Mesendoderm (in vitro differentiated cells): ENCODE data around the gene COL9A2. TPM values are rescaled to one million over a fixed set of nuclear protein-coding genes. Genes with fewer than 3 reads are reported as not detected.

ENCODE experiments used
- DNase-seq: peaks from one replicate; pipeline ENCODE4 v3.0.0; 2013
- H2AK5ac ChIP-seq: 2 replicates; pipeline ENCODE4 v1.6.1; 2013; ENCODE audit warnings: low read length, inconsistent platforms
- H2BK120ac ChIP-seq: 2 replicates; pipeline ENCODE4 v1.6.1; 2013; ENCODE audit warnings: low read depth, mild to moderate bottlenecking, low read length, moderate library complexity, mixed read lengths
- H2BK15ac ChIP-seq: replicated peaks from 2 replicates; pipeline ENCODE4 v1.6.1; 2013; ENCODE audit warnings: low read depth, mild to moderate bottlenecking, moderate library complexity
- H2BK5ac ChIP-seq: 2 replicates; pipeline ENCODE4 v1.6.1; 2013; ENCODE audit warnings: low read length, inconsistent platforms
- H3K18ac ChIP-seq: 2 replicates; pipeline ENCODE4 v1.6.1; 2013; ENCODE audit warnings: mild to moderate bottlenecking, low read length, mixed read lengths
- H3K23ac ChIP-seq: one replicate; pipeline ENCODE4 v1.6.1; 2013; ENCODE audit warnings: low read length
- H3K27ac ChIP-seq: 2 replicates; pipeline ENCODE4 v1.5.1; 2013; ENCODE audit warnings: low read depth, mild to moderate bottlenecking, inconsistent platforms, low read length, moderate library complexity
- H3K27me3 ChIP-seq: 2 replicates; pipeline ENCODE4 v1.6.1; 2013; ENCODE audit warnings: low read length, control low read depth, mild to moderate bottlenecking, inconsistent platforms; ENCODE audit not compliant: insufficient read depth, poor library complexity
- H3K36me3 ChIP-seq: 2 replicates; pipeline ENCODE4 v1.6.1; 2013; ENCODE audit warnings: low read length, inconsistent platforms; ENCODE audit not compliant: control insufficient read depth, insufficient read depth
- H3K4ac ChIP-seq: one replicate; pipeline ENCODE4 v1.6.1; 2013; ENCODE audit warnings: low read depth, mild to moderate bottlenecking, low read length, moderate library complexity
- H3K4me1 ChIP-seq: 2 replicates; pipeline ENCODE4 v1.6.1; 2013; ENCODE audit warnings: low read depth, low read length, inconsistent platforms; ENCODE audit not compliant: control insufficient read depth
- H3K4me2 ChIP-seq: 2 replicates; pipeline ENCODE4 v1.6.1; 2013; ENCODE audit warnings: low read length
- H3K4me3 ChIP-seq: 2 replicates; pipeline ENCODE4 v1.5.1; 2013; ENCODE audit warnings: mild to moderate bottlenecking, low read length
- H3K56ac ChIP-seq: one replicate; pipeline ENCODE4 v1.6.1; 2013; ENCODE audit warnings: low read length
- H3K79me1 ChIP-seq: 2 replicates; pipeline ENCODE4 v1.6.1; 2013; ENCODE audit warnings: low read length, inconsistent platforms
- H3K79me2 ChIP-seq: 2 replicates; pipeline ENCODE4 v1.6.1; 2013; ENCODE audit warnings: mild to moderate bottlenecking, low read length; ENCODE audit not compliant: control insufficient read depth, insufficient read depth
- H3K9ac ChIP-seq: 2 replicates; pipeline ENCODE4 v1.6.1; 2013; ENCODE audit warnings: low read length, inconsistent platforms
- H4K5ac ChIP-seq: one replicate; pipeline ENCODE4 v1.6.1; 2013; ENCODE audit warnings: low read length
- H4K8ac ChIP-seq: one replicate; pipeline ENCODE4 v1.6.1; 2013; ENCODE audit warnings: low read depth, mild to moderate bottlenecking, control low read depth, low read length, moderate library complexity
- WGBS: extraction: QIAGEN DNeasy Blood & Tissue Kit; methylation state at CpG from one replicate; pipeline ENCODE4 v1.1.7; 2013; ENCODE audit warnings: low lambda C conversion rate, missing lambda C conversion rate; ENCODE audit not compliant: insufficient coverage; ENCODE audit errors: extremely low coverage; 5-methylcytosine and 5-hydroxymethylcytosine counted together
- polyA plus RNA-seq, 2 experiments: library from polyadenylated mRNA; stranded (reverse); fragments of 200-250 nt; gene quantifications; one replicate each; pipeline ENCODE4 v1.2.3, GENCODE V29; 2013

COL9A2 gene
- 5.4 TPM for polyA plus RNA-seq (2013, experiment 1 of 2)
- 5.3 TPM for polyA plus RNA-seq (2013, experiment 2 of 2)

- Histone ChIP-seq H4K8ac (no peak within 1 kb of the TSS), H3K4me1 (peaks cover 6% of the 10 kb centered on the region), H3K56ac (peak within 1 kb of the TSS; percentile 93), H2BK120ac (no peak within 1 kb of the TSS), H3K27me3 (no peaks in the 10 kb centered on the region), H3K36me3 (no peaks in the 10 kb centered on the region), H3K79me1 (peaks cover 2% of the 10 kb centered on the region), H3K23ac (no peak within 1 kb of the TSS), H3K18ac (peak within 1 kb of the TSS; percentile 31), H3K4ac (peak within 1 kb of the TSS; percentile 56), H3K79me2 (no peaks in the 10 kb centered on the region), H3K4me3 (peak within 1 kb of the TSS; percentile 59), H2BK15ac (no peak within 1 kb of the TSS), H3K27ac (peak within 1 kb of the TSS; percentile 6), H2AK5ac (no peak within 1 kb of the TSS), H4K5ac (no peak within 1 kb of the TSS), H3K4me2 (peak within 1 kb of the TSS; percentile 89), H3K9ac (peak within 1 kb of the TSS; percentile 81), H2BK5ac (peak within 1 kb of the TSS; percentile 78)
- peak; percentile 63 for DNase-seq
- no CpG with 5 or more reads among the region's 84 CpGs for WGBS
Measured at GRCh38 chr1:40316595-40317393, at the start of gene COL9A2. TSS of gene COL9A2 (minus strand) at chr1:40317286. CDS start at chr1:40317197, 89 bp downstream.

GRCh38 chr1:40363721-40364120, 46.6 kb upstream of the COL9A2 start:
- Histone ChIP-seq H3K23ac (no peak overlapping the region), H3K36me3 (no peaks in the 10 kb centered on the region), H3K4me1 (no peaks in the 10 kb centered on the region), H4K8ac (no peak overlapping the region), H3K18ac (no peak overlapping the region), H3K4me2 (no peak overlapping the region), H3K56ac (no peak overlapping the region), H3K27me3 (no peaks in the 10 kb centered on the region), H2AK5ac (no peak overlapping the region), H3K9ac (no peak overlapping the region), H3K4ac (no peak overlapping the region), H2BK5ac (no peak overlapping the region), H3K4me3 (no peak overlapping the region), H2BK15ac (no peak overlapping the region), H2BK120ac (no peak overlapping the region), H3K79me1 (no peaks in the 10 kb centered on the region), H3K27ac (no peak overlapping the region), H3K79me2 (no peaks in the 10 kb centered on the region), H4K5ac (no peak overlapping the region)
- peak; percentile 58 for DNase-seq
- WGBS: no CpG with 5 or more reads among the region's 2 CpGs

GRCh38 chr1:40362699-40363098, 45.6 kb upstream of the COL9A2 start:
- no peak overlapping the region for H3K4ac ChIP-seq
- no peaks in the 10 kb centered on the region for H3K79me2 ChIP-seq
- no peak overlapping the region for H3K9ac ChIP-seq
- no peaks in the 10 kb centered on the region for H3K27me3 ChIP-seq
- no peak overlapping the region for H2BK15ac ChIP-seq
- H2AK5ac ChIP-seq: no peak overlapping the region
- H3K18ac ChIP-seq: no peak overlapping the region
- H3K4me1 ChIP-seq: no peaks in the 10 kb centered on the region
- H3K4me2 ChIP-seq: no peak overlapping the region
- H3K4me3 ChIP-seq: no peak overlapping the region
- H3K23ac ChIP-seq: no peak overlapping the region
- H3K36me3 ChIP-seq: no peaks in the 10 kb centered on the region
- no peak overlapping the region for H3K56ac ChIP-seq
- H4K8ac ChIP-seq: no peak overlapping the region
- H2BK120ac ChIP-seq: no peak overlapping the region
- no peak overlapping the region for H3K27ac ChIP-seq
- DNase-seq: no peak
- H4K5ac ChIP-seq: no peak overlapping the region
- H3K79me1 ChIP-seq: no peaks in the 10 kb centered on the region
- no CpG with 5 or more reads among the region's 2 CpGs for WGBS
- H2BK5ac ChIP-seq: no peak overlapping the region

- no peak for DNase-seq
- no peak overlapping the region for H3K4ac ChIP-seq
- no peaks in the 10 kb centered on the region for H3K36me3 ChIP-seq
- no peak overlapping the region for H2BK15ac ChIP-seq
- H3K4me2 ChIP-seq: no peak overlapping the region
- no peak overlapping the region for H2BK120ac ChIP-seq
- H3K56ac ChIP-seq: no peak overlapping the region
- H2BK5ac ChIP-seq: no peak overlapping the region
- no peaks in the 10 kb centered on the region for H3K4me1 ChIP-seq
- H4K5ac ChIP-seq: no peak overlapping the region
- no peak overlapping the region for H3K4me3 ChIP-seq
- no peak overlapping the region for H3K18ac ChIP-seq
- no peak overlapping the region for H3K27ac ChIP-seq
- no peak overlapping the region for H3K23ac ChIP-seq
- no peak overlapping the region for H4K8ac ChIP-seq
- no peaks in the 10 kb centered on the region for H3K79me1 ChIP-seq
- no peaks in the 10 kb centered on the region for H3K27me3 ChIP-seq
- no peak overlapping the region for H2AK5ac ChIP-seq
- no peaks in the 10 kb centered on the region for H3K79me2 ChIP-seq
- WGBS: no CpG with 5 or more reads among the region's 2 CpGs
- H3K9ac ChIP-seq: no peak overlapping the region
Measured at GRCh38 chr1:40362199-40362598, 45.1 kb upstream of the COL9A2 start.

GRCh38 chr1:40361637-40362036, 44.6 kb upstream of the COL9A2 start:
- H3K18ac ChIP-seq: no peak overlapping the region

More at GRCh38 chr1:40361637-40362036, 44.6 kb upstream of the COL9A2 start:
- Histone ChIP-seq H3K4me1 (no peaks in the 10 kb centered on the region), H3K27me3 (no peaks in the 10 kb centered on the region), H3K56ac (no peak overlapping the region), H3K4me3 (no peak overlapping the region), H3K4ac (no peak overlapping the region), H2BK15ac (no peak overlapping the region), H3K9ac (no peak overlapping the region), H3K79me2 (no peaks in the 10 kb centered on the region), H2AK5ac (no peak overlapping the region), H4K5ac (no peak overlapping the region), H3K23ac (no peak overlapping the region), H4K8ac (no peak overlapping the region), H3K27ac (no peak overlapping the region), H2BK120ac (no peak overlapping the region), H2BK5ac (no peak overlapping the region), H3K36me3 (no peaks in the 10 kb centered on the region), H3K79me1 (no peaks in the 10 kb centered on the region), H3K4me2 (no peak overlapping the region)
- no CpG with 5 or more reads among the region's 4 CpGs for WGBS
- no peak for DNase-seq
